ENCODE results near the gene VWC2L. TPM values are rescaled to one million over a fixed set of nuclear protein-coding genes. Genes with fewer than 3 reads are reported as not detected.

The VWC2L gene
- total and polyA plus RNA-seq, 4 donors: not detected

DNA sequence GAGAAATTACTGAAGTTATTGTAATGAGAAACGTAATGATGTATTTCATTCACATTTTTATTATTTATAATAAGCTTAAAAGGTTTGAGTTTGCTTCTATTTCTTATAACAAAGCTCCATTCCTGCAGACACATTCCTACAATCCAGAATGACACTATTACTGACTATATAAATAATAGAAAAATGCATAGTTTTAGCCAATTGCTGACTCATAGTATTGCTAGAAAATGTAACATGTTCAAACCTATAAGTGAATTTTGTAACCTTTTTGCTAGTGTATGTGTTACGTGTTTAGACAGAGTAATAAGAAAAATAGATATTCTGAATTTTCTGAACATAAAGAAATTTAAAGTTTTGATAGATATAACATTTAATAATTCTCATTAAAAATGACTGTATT is 9.3 kb upstream of the VWC2L start:
- DNase-seq (ENCODE audit: low spot score): no peak
- WGBS: 73% methylated on average over 2 of the region's 2 CpGs
- H3K9me3 ChIP-seq (ENCODE audit: control insufficient read depth in 4 of 4, low read length in 3 of 4): no peaks in the 10 kb centered on the region
- H3K4me3 ChIP-seq (ENCODE audit: low read depth in 1 of 3, low read length in 3 of 3): no peak overlapping the region
- H3K27me3 ChIP-seq (ENCODE audit: control insufficient read depth in 4 of 4, insufficient read depth in 4 of 4, low read length in 3 of 4): no peaks in the 10 kb centered on the region
- H3K27ac ChIP-seq (ENCODE audit: low read depth in 1 of 2, low read length in 2 of 2): no peak overlapping the region
- H3K4me1 ChIP-seq (ENCODE audit: control insufficient read depth in 4 of 4, insufficient read depth in 4 of 4, low read length in 3 of 4): no peaks in the 10 kb centered on the region
- TF ChIP-seq, protein P1, sequence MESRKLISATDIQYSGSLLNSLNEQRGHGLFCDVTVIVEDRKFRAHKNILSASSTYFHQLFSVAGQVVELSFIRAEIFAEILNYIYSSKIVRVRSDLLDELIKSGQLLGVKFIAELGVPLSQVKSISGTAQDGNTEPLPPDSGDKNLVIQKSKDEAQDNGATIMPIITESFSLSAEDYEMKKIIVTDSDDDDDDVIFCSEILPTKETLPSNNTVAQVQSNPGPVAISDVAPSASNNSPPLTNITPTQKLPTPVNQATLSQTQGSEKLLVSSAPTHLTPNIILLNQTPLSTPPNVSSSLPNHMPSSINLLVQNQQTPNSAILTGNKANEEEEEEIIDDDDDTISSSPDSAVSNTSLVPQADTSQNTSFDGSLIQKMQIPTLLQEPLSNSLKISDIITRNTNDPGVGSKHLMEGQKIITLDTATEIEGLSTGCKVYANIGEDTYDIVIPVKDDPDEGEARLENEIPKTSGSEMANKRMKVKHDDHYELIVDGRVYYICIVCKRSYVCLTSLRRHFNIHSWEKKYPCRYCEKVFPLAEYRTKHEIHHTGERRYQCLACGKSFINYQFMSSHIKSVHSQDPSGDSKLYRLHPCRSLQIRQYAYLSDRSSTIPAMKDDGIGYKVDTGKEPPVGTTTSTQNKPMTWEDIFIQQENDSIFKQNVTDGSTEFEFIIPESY (IDR thresholded peaks at IDR 0.05): no peak
- TF ChIP-seq JUND (IDR thresholded peaks at IDR 0.05) (no peak), GABPA (IDR thresholded peaks at IDR 0.05 in 1 of 2, conservative IDR thresholded peaks at IDR 0.05 in 1 of 2) (no peak), ATF3 (IDR thresholded peaks at IDR 0.05) (no peak), RXRA (IDR thresholded peaks at IDR 0.05) (no peak), SP1 (IDR thresholded peaks at IDR 0.05) (no peak)
- no peak overlapping the region for H3K9ac ChIP-seq (ENCODE audit: low read depth in 1 of 2, low read length in 2 of 2)
- no peaks in the 10 kb centered on the region for H3K36me3 ChIP-seq (ENCODE audit: control insufficient read depth in 4 of 4, insufficient read depth in 3 of 4, low read depth in 1 of 4, low read length in 3 of 4)

GRCh38 chr2:214410128-214410775 is 602 bp upstream of the VWC2L start:
- 46% methylated on average over 13 of the region's 13 CpGs for WGBS

More at GRCh38 chr2:214410128-214410775, 602 bp upstream of the VWC2L start:
- TF ChIP-seq GABPA (IDR thresholded peaks at IDR 0.05 in 1 of 2, conservative IDR thresholded peaks at IDR 0.05 in 1 of 2) (no peak), HNF4G (IDR thresholded peaks at IDR 0.05) (no peak), JUND (IDR thresholded peaks at IDR 0.05) (no peak), TAF1 (conservative IDR thresholded peaks at IDR 0.05) (no peak), ATF3 (IDR thresholded peaks at IDR 0.05) (no peak), NR2F2 (IDR thresholded peaks at IDR 0.05) (no peak), FOXA1 (IDR thresholded peaks at IDR 0.05) (no peak)
- TF ChIP-seq, protein P1 (IDR thresholded peaks at IDR 0.05): no peak
- TF ChIP-seq, protein P2, sequence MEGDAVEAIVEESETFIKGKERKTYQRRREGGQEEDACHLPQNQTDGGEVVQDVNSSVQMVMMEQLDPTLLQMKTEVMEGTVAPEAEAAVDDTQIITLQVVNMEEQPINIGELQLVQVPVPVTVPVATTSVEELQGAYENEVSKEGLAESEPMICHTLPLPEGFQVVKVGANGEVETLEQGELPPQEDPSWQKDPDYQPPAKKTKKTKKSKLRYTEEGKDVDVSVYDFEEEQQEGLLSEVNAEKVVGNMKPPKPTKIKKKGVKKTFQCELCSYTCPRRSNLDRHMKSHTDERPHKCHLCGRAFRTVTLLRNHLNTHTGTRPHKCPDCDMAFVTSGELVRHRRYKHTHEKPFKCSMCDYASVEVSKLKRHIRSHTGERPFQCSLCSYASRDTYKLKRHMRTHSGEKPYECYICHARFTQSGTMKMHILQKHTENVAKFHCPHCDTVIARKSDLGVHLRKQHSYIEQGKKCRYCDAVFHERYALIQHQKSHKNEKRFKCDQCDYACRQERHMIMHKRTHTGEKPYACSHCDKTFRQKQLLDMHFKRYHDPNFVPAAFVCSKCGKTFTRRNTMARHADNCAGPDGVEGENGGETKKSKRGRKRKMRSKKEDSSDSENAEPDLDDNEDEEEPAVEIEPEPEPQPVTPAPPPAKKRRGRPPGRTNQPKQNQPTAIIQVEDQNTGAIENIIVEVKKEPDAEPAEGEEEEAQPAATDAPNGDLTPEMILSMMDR (IDR thresholded peaks at IDR 0.05; ENCODE audit: low read depth, low read length, missing input control): no peak
- TF ChIP-seq, protein P3, sequence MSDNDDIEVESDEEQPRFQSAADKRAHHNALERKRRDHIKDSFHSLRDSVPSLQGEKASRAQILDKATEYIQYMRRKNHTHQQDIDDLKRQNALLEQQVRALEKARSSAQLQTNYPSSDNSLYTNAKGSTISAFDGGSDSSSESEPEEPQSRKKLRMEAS (IDR thresholded peaks at IDR 0.05): no peak
- TF ChIP-seq, protein P4, sequence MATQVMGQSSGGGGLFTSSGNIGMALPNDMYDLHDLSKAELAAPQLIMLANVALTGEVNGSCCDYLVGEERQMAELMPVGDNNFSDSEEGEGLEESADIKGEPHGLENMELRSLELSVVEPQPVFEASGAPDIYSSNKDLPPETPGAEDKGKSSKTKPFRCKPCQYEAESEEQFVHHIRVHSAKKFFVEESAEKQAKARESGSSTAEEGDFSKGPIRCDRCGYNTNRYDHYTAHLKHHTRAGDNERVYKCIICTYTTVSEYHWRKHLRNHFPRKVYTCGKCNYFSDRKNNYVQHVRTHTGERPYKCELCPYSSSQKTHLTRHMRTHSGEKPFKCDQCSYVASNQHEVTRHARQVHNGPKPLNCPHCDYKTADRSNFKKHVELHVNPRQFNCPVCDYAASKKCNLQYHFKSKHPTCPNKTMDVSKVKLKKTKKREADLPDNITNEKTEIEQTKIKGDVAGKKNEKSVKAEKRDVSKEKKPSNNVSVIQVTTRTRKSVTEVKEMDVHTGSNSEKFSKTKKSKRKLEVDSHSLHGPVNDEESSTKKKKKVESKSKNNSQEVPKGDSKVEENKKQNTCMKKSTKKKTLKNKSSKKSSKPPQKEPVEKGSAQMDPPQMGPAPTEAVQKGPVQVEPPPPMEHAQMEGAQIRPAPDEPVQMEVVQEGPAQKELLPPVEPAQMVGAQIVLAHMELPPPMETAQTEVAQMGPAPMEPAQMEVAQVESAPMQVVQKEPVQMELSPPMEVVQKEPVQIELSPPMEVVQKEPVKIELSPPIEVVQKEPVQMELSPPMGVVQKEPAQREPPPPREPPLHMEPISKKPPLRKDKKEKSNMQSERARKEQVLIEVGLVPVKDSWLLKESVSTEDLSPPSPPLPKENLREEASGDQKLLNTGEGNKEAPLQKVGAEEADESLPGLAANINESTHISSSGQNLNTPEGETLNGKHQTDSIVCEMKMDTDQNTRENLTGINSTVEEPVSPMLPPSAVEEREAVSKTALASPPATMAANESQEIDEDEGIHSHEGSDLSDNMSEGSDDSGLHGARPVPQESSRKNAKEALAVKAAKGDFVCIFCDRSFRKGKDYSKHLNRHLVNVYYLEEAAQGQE (IDR thresholded peaks at IDR 0.05): no peak
- Histone ChIP-seq H3K27ac (ENCODE audit: low read depth in 1 of 2, low read length in 2 of 2) (no peak overlapping the region), H3K4me1 (ENCODE audit: control insufficient read depth in 4 of 4, insufficient read depth in 4 of 4, low read length in 3 of 4) (no peaks in the 10 kb centered on the region), H3K9me3 (ENCODE audit: control insufficient read depth in 4 of 4, low read length in 3 of 4) (peaks cover 0 to 2% (median 0%) of the 10 kb centered on the region in 4 donors), H3K27me3 (ENCODE audit: control insufficient read depth in 4 of 4, insufficient read depth in 4 of 4, low read length in 3 of 4) (no peaks in the 10 kb centered on the region), H3K9ac (ENCODE audit: low read depth in 1 of 2, low read length in 2 of 2) (no peak overlapping the region), H3K4me3 (ENCODE audit: low read depth in 1 of 3, low read length in 3 of 3) (no peak overlapping the region), H3K36me3 (ENCODE audit: control insufficient read depth in 4 of 4, insufficient read depth in 3 of 4, low read depth in 1 of 4, low read length in 3 of 4) (no peaks in the 10 kb centered on the region)
- DNase-seq (ENCODE audit: low spot score): no peak
